HAP-1 (cell line): ENCODE measurements around the gene SDHC.
"Not testable (repeated sequence)": the region's sequence is repeated elsewhere in the genome, so short reads cannot be mapped to it uniquely, and the experiment has no call there.

Experiments
- DNase-seq, 2 experiments: peaks; one replicate each; pipeline ENCODE4 v3.0.0-alpha.2; 2016 to 2020; ENCODE audit warnings: low spot score in 2 of 2
- H3K27me3 ChIP-seq: fragments of 250-450 bp; sonication (Bioruptor Pico); 2 replicates; pipeline ENCODE4 v1.5.1; 2020; ENCODE audit warnings: low read depth, mild to moderate bottlenecking, moderate library complexity
- H3K36me3 ChIP-seq: fragments of 250-450 bp; sonication (Bioruptor Pico); replicated peaks from 2 replicates; pipeline ENCODE4 v1.5.1; 2020; ENCODE audit warnings: mild to moderate bottlenecking
- H3K4me1 ChIP-seq: fragments of 250-450 bp; sonication (Bioruptor Pico); 2 replicates; pipeline ENCODE4 v1.5.1; 2020; ENCODE audit warnings: mild to moderate bottlenecking
- H3K4me3 ChIP-seq: fragments of 250-450 bp; sonication (Bioruptor Pico); 2 replicates; pipeline ENCODE4 v1.5.1; 2020; ENCODE audit warnings: mild to moderate bottlenecking, moderate library complexity
- H3K9me3 ChIP-seq: fragments of 250-450 bp; sonication (Bioruptor Pico); 2 replicates; pipeline ENCODE4 v1.5.1; 2020; ENCODE audit warnings: mild to moderate bottlenecking, moderate library complexity
- in situ Hi-C: fragments of 300-500 bp; cut with MboI; formaldehyde crosslinking; loops from 3 replicates; pipeline ENCODE4 v1.14.3; 2020; ENCODE audit warnings: low sequenced_read_pairs, inconsistent platforms, mixed read lengths

Gene SDHC

DNA sequence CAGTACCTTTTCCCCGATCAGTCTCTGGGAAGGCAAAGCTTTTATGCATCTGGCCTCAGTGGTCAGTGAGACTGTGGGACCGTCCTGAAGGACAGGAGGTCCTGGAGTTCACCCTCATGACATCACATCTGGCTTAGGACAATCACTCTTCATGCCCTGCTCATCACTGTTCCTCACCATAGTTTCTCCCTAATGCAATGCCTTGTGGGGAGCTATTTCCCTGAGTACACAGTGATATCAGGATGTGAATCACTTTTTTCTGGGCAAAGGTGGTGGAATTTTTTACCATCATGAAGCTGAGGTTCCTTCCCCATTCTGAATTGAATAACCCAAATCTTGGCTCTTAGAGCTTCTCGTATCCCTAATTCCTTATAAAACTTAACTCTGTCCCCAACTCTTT is 88.3 kb downstream of the SDHC start:
- no peaks in the 10 kb centered on the region for H3K36me3 ChIP-seq
- no peaks in the 10 kb centered on the region for H3K27me3 ChIP-seq
- DNase-seq, result no peak
- H3K4me3 ChIP-seq, result no peak overlapping the region
- no peaks in the 10 kb centered on the region for H3K9me3 ChIP-seq
- in situ Hi-C loops, result no loop called here
- peaks cover 8% of the 10 kb centered on the region for H3K4me1 ChIP-seq

DNA sequence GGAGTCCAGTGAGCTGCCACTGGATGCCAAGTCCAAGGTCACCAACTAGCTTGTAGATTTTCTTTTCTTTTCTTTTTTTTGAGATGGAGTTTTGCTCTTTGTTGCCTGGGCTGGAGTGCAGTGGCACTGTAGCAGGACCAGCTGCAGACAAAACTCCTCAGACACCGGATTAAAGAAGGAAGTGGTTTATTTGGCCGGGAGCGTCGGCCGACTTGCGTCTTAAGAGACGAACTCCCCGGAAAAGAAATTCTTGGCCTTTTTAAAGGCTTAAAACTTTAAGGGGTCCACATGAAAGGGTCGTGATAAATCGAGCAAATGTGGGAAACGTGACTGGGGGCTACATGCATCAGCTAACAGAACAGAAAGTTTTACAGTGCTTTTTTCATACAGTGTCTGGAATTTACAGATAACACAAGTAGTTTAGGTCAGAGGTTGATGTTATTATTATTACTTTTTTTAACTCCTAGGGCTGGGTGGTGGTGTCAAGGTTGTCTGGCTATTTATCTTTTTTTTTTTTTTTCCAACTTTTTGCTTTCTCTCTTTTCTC is 89.9 kb downstream of the SDHC start:
- H3K4me3 ChIP-seq, result no peak overlapping the region
- H3K9me3 ChIP-seq, result no peaks in the 10 kb centered on the region
- 0 out of 2 replicates have a peak, but pooled peaks cover 4% of the 10 kb centered on the region for H3K4me1 ChIP-seq
- in situ Hi-C loops, result no loop called here
- no peak for DNase-seq
- H3K36me3 ChIP-seq, result no peaks in the 10 kb centered on the region
- H3K27me3 ChIP-seq, result no peaks in the 10 kb centered on the region

DNA sequence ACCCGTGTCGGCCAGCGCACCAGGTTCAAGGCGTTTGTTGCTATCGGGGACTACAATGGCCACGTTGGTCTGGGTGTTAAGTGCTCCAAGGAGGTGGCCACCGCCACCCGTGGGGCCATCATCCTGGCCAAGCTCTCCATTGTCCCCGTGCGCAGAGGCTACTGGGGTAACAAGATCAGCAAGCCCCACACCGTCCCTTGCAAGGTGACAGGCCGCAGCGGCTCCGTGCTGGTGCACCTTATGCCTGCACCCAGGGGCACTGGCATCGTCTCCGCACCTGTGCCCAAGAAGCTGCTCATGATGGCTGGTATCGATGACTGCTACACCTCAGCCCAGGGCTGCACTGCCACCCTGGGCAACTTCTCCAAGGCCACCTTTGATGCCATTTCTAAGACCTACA is 92.4 kb downstream of the SDHC start:
- H3K27me3 ChIP-seq, H3K9me3 ChIP-seq, DNase-seq, H3K4me1 ChIP-seq, H3K4me3 ChIP-seq, H3K36me3 ChIP-seq, in situ Hi-C loops: not testable (repeated sequence)

DNA sequence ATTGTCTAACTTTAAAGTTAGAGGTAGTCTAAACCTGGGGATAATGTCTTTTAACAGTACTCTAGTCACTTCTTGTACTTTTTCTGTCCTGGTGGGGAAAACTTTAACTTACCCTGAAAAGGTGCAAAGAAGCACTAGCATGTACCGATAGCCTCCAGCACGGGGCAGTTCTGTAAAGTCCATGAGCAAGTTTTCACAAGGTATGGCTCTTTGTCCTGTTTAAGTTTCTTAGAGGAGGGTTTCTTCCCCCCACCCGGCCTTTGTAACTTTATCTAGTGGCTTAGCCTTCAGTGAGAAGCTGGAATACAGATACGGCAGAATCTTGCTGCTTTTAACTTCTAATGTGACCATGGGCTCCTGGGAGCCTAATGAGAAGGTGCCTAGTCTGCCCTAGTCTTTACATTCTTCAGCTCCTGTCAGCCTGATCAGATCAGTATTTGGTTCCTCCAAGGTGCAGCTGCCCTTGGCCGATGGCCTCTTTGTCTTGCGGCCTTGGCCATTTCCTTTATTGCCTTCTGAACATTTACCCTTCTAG is 93.3 kb downstream of the SDHC start:
- no peaks in the 10 kb centered on the region for H3K9me3 ChIP-seq
- H3K27me3 ChIP-seq, result no peaks in the 10 kb centered on the region
- DNase-seq, result no peak
- H3K36me3 ChIP-seq, result no peaks in the 10 kb centered on the region
- H3K4me1 ChIP-seq, result 0 out of 2 replicates have a peak, but pooled peaks cover 4% of the 10 kb centered on the region
- in situ Hi-C loops, result no loop called here
- H3K4me3 ChIP-seq, result no peak overlapping the region

DNA sequence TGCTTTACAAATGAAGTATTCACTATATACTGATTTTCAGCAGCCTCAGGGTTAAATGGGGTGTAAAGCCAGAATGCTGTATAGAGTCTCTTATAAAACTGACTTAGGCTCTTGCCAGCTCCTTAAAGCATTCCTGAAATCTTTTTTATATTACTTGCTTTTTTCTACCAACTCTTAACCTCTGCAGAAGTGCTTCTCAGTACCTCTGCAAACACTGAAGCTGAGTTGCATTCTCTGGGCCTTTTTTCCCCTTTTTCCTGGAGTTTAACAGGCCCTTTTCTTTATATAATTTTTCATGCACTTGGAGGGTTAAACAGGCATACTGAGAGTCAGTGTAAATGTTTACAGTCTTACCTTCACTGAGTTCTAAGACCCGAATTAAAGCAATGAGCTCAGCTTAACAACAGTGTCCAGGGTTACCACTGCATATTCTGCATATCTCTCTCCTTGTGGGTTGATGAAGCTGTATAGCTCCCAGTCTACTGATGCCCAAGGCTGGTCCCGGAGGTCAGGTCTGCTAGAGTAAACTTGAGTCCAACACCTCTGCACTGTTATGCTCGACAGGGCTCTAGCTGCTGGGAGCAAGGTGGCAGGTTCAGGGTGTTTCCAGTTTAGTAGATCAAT is 94.4 kb downstream of the SDHC start:
- Histone ChIP-seq H3K4me1 (no peaks in the 10 kb centered on the region), H3K4me3 (no peak overlapping the region), H3K9me3 (no peaks in the 10 kb centered on the region), H3K27me3 (no peaks in the 10 kb centered on the region), H3K36me3 (no peaks in the 10 kb centered on the region)
- in situ Hi-C loops, result no loop called here
- DNase-seq, result no peak

DNA sequence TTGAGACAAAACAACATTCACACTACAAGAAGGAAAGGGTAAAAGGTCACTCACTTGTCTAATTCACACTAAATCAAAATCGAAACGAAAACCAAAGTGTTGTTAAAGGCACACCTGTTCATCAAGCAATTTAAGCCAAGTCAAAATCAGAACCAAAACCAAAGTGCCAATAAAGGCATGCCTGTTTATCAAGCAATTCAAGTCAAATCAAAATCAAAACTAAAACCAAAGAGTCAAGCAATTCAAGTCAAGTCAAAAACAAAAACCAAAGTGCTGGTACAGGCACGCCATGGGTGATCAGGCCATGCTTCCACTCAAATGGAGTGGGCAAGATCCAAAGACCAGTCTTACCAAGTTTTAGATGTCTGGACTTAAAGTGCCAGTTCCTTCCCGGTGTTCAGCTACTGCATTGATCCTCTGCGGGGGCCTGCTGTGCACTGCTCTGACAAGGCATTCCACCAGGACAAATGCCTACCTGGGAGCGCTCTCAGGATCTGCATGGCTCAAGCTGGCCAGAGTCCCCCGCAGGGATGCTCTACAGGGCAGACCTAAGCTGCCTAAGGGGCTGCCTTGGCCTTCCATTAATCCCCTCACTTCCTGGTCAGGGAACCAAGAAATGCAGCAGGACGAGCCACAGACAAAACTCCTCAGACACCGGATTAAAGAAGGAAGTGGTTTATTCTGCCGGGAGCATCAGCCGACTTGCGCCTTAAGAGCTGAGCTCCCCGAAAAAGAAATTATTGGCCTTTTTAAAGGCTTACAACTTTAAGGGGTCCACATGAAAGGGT is 95.9 kb downstream of the SDHC start:
- not testable (repeated sequence) for H3K4me3 ChIP-seq, DNase-seq

DNA sequence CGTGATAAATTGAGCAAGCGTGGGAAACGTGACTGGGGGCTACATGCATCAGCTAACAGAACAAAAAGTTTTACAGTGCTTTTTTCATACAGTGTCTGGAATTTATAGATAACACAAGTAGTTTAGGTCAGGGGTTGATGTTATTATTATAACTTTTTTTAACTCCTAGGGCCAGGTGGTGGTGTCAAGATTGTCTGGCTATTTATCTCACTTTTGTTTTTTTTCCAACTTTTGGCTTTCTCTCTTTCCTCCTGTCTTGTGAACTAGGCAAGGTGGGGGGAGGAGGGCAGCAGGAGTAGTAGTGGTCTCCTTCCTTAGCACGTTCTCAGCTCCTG is 96.4 kb downstream of the SDHC start:
- DNase-seq, H3K27me3 ChIP-seq, H3K9me3 ChIP-seq, H3K4me1 ChIP-seq, H3K36me3 ChIP-seq, in situ Hi-C loops, H3K4me3 ChIP-seq: not testable (repeated sequence)

More for the DNA sequence above, 95.9 kb downstream of the SDHC start:
- H3K9me3 ChIP-seq, H3K4me1 ChIP-seq, in situ Hi-C loops, H3K36me3 ChIP-seq, H3K27me3 ChIP-seq: not testable (repeated sequence)
